Spleen (tissue), 11 donors: Measurements from ENCODE around the gene SPTLC1. TPM values are rescaled to one million over a fixed set of nuclear protein-coding genes. Genes with fewer than 3 reads are reported as not detected.

Source experiments
- DNase-seq: peaks from one replicate; pipeline ENCODE4 v3.0.0-alpha.2; 2020
- H3K27ac ChIP-seq, 8 donors: fragments of 200-600 bp; sonication (generic) in 7 of 8; 1 replicate in 4 of 8; 2 replicates in 4 of 8; pipeline versions ENCODE4 v1.5.0 to v1.8.0; 2016 to 2021; ENCODE audit warnings: inconsistent platforms in 4 of 8, mild to moderate bottlenecking in 4 of 8, moderate library complexity in 1 of 8
- H3K27me3 ChIP-seq, 7 donors: fragments of 200-600 bp; sonication (generic) in 6 of 7; replicated peaks in 1 of 7; 1 replicate in 4 of 7; 2 replicates in 3 of 7; pipeline versions ENCODE4 v1.5.0 to v1.8.0; 2016 to 2021; ENCODE audit warnings: inconsistent platforms in 3 of 7, mild to moderate bottlenecking in 1 of 7
- H3K36me3 ChIP-seq, 6 donors: fragments of 200-600 bp; sonication (generic) in 5 of 6; 1 replicate in 4 of 6; 2 replicates in 2 of 6; pipeline versions ENCODE4 v1.5.0 to v1.8.0; 2016 to 2021; ENCODE audit warnings: inconsistent platforms in 2 of 6
- H3K4me1 ChIP-seq, 6 donors: fragments of 200-600 bp; sonication (generic) in 5 of 6; 1 replicate in 3 of 6; 2 replicates in 3 of 6; pipeline versions ENCODE4 v1.5.0 to v1.8.0; 2016 to 2021; ENCODE audit warnings: inconsistent platforms in 3 of 6
- H3K4me3 ChIP-seq, 8 donors: fragments of 200-600 bp; sonication (generic) in 7 of 8; 1 replicate in 4 of 8; 2 replicates in 4 of 8; pipeline versions ENCODE4 v1.5.0 to v1.8.0; 2016 to 2021; ENCODE audit warnings: inconsistent platforms in 4 of 8, mild to moderate bottlenecking in 4 of 8, moderate library complexity in 2 of 8
- H3K9me3 ChIP-seq, 8 donors: fragments of 200-600 bp; sonication (generic) in 7 of 8; 1 replicate in 4 of 8; 2 replicates in 4 of 8; pipeline versions ENCODE4 v1.5.0 to v1.8.0; 2016 to 2021; ENCODE audit warnings: inconsistent platforms in 4 of 8
- POLR2A ChIP-seq, 3 donors: fragments of 450-650 bp; IDR thresholded peaks; one replicate each; pipeline ENCODE4 v1.5.1; 2017; ENCODE audit warnings: antibody characterized with exemption in 3 of 3, mild to moderate bottlenecking in 1 of 3
- POLR2AphosphoS5 ChIP-seq, 3 donors: sonication (generic); formaldehyde crosslinking; IDR thresholded peaks; one replicate each; pipeline ENCODE4 v1.5.1; 2017; ENCODE audit warnings: antibody characterized with exemption in 3 of 3
- WGBS, 5 donors: extraction: QIAGEN DNeasy Blood & Tissue Kit in 3 of 5; methylation state at CpG; one replicate each; pipeline versions ENCODE4 v1.1.5 to v1.1.7; 2013 to 2018; 5-methylcytosine and 5-hydroxymethylcytosine counted together
- intact Hi-C: fragments of 100-400 bp; cut with DNase I; formaldehyde crosslinking; loops from one replicate; pipeline ENCODE4 v1.15.0; 2023; ENCODE audit warnings: low total_unique reads
- polyA plus RNA-seq, 3 donors: library from polyadenylated mRNA; stranded (reverse); fragments of 200-250 nt; gene quantifications; one replicate each; pipeline ENCODE4 v1.2.1, GENCODE V29; 2013
- total RNA-seq, 7 donors: library from RNA; depleted of rRNA in 3 of 7; stranded (reverse); fragments of >200 nt in 3 of 7; fragmentation: NEBNext Ultra II Directional in 4 of 7; extraction: Animal tissue kit (Norgen Biotek cat#: 25700) in 4 of 7; gene quantifications; one replicate each; pipeline versions ENCODE4 v1.1.0 to v1.2.1, GENCODE V29; 2016 to 2021
- TF ChIP-seq, protein P1 (sequence below), 11 experiments: fragments of 200-600 bp in 7 of 11; fragments of 450-650 bp in 4 of 11; sonication (generic) in 4 of 11; IDR thresholded peaks in 8 of 11; conservative IDR thresholded peaks in 3 of 11; 1 replicate in 7 of 11; 2 replicates in 4 of 11; pipeline versions ENCODE4 v1.4.0 to v1.8.0; 2016 to 2021; ENCODE audit warnings: antibody characterized with exemption in 11 of 11, inconsistent platforms in 4 of 11, mild to moderate bottlenecking in 1 of 11
- donor health status: healthy with polysubstance abuse.
- donor health status: DM: no; HTN: no; CAD: no; lungs with moderate emphysema.
- donor health status: DM: no; HTN: no; CAD: no.
- donor health status: Bipolar disorder and iron deficiency.
- donor health status: healthy.
- donor health status: DM: no; HTN: no; CAD: no.
- donor health status: DM: yes; HTN: yes; CAD: no.

SPTLC1 gene
- total and polyA plus RNA-seq, 10 donors: 15.9 to 75.1 (median 58.4) TPM

DNA sequence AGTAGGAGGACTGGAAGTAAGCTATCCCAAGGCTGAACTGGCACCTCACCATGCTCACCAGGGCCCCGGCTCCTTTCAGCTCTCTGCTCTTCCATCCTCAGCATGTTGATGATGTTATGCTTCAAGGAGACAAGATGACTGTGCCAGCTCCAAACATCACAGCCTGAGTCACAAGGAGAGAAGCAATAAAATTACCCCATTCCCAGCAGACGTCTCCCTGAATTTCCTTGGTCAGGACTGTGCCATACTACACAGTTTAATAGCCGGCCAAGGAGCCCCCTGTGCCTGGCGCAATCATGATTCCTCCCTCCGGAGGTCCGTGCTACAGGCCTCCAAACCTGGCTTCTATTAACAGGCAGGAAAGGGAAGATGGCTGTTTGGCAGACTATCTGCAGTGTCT is 114.0 kb downstream of the SPTLC1 start:
- H3K27me3 ChIP-seq: peaks cover 0 to 9% (median 0%) of the 10 kb centered on the region in 7 donors
- no peaks in the 10 kb centered on the region for H3K4me1 ChIP-seq
- H3K36me3 ChIP-seq: no peaks in the 10 kb centered on the region
- TF ChIP-seq, protein P1, sequence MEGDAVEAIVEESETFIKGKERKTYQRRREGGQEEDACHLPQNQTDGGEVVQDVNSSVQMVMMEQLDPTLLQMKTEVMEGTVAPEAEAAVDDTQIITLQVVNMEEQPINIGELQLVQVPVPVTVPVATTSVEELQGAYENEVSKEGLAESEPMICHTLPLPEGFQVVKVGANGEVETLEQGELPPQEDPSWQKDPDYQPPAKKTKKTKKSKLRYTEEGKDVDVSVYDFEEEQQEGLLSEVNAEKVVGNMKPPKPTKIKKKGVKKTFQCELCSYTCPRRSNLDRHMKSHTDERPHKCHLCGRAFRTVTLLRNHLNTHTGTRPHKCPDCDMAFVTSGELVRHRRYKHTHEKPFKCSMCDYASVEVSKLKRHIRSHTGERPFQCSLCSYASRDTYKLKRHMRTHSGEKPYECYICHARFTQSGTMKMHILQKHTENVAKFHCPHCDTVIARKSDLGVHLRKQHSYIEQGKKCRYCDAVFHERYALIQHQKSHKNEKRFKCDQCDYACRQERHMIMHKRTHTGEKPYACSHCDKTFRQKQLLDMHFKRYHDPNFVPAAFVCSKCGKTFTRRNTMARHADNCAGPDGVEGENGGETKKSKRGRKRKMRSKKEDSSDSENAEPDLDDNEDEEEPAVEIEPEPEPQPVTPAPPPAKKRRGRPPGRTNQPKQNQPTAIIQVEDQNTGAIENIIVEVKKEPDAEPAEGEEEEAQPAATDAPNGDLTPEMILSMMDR (IDR thresholded peaks at IDR 0.05 in 8 of 11, conservative IDR thresholded peaks at IDR 0.05 in 3 of 11): no peak
- TF ChIP-seq POLR2AphosphoS5 (IDR thresholded peaks at IDR 0.05) (no peak), POLR2A (IDR thresholded peaks at IDR 0.05) (no peak)
- H3K9me3 ChIP-seq: no peaks in the 10 kb centered on the region
- no peak overlapping the region for H3K4me3 ChIP-seq
- intact Hi-C loops: no loop called here
- 60 to 84% (median 71%) methylated on average over 6 of the region's 6 CpGs for WGBS, 5 donors
- DNase-seq: no peak
- H3K27ac ChIP-seq: no peak overlapping the region

DNA sequence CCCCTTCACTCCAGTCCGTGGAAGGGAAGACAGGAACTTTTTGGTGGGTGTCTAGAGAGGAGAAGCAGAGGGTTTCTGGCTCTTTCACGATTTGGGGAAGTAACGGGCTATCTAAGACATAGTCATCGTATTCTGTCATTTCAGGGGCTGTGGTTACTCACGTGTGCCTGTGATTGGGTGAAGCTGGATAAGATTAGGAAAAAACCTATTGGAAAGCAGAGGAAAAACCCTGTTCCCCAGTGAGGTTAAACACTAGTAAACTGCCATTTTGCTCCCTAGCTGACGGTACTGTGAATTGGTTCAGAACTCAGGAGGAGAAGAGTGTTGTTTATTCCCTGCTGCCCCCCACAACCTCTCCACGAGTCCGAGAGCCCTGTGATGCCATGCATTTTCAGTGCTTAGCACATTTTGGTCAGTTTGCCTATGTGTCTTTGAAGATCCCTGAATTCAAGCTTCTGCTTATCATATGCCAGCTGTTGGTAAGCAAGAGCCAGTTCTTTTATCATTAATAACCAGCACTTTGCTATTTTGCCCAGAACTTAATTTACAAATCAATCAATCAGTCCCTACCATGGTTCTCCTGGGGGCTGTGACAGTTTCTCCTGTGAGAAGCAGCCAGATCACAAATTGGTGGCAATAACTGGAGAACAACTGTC is 120.1 kb downstream of the SPTLC1 start:
- H3K27me3 ChIP-seq: peaks cover 0 to 11% (median 0%) of the 10 kb centered on the region in 7 donors
- no peak overlapping the region for H3K27ac ChIP-seq
- TF ChIP-seq, protein P1 (IDR thresholded peaks at IDR 0.05 in 8 of 11, conservative IDR thresholded peaks at IDR 0.05 in 3 of 11): no peak
- TF ChIP-seq POLR2AphosphoS5 (IDR thresholded peaks at IDR 0.05) (no peak), POLR2A (IDR thresholded peaks at IDR 0.05) (no peak)
- no peaks in the 10 kb centered on the region for H3K9me3 ChIP-seq
- no peaks in the 10 kb centered on the region for H3K36me3 ChIP-seq
- intact Hi-C loops: no loop called here
- no peaks in the 10 kb centered on the region for H3K4me1 ChIP-seq
- no peak for DNase-seq
- 19 to 35% (median 25%) methylated on average over 8 of the region's 8 CpGs for WGBS, 5 donors
- H3K4me3 ChIP-seq: no peak overlapping the region

DNA sequence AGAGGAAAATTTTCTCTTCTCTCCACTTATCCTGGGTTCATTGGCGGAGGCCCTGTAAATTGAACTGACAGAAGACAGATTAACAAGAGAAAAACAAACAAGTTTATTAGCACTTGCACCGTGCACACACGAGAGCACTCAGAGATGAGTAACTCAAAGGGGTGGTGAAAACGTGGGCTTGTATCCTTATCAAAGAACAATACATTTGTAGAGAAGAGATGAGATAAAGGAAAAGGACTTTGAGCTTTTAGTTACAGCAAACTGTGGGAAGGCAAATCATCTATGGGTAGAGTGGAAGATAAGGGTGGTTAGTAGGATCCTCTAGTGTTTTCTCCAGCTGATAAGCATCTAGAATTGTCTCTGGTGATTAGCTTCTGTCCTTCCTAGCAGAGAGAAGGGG is 120.8 kb downstream of the SPTLC1 start:
- no peaks in the 10 kb centered on the region for H3K4me1 ChIP-seq
- no peak overlapping the region for H3K27ac ChIP-seq
- H3K27me3 ChIP-seq: peaks cover 0 to 12% (median 0%) of the 10 kb centered on the region in 7 donors
- no peaks in the 10 kb centered on the region for H3K9me3 ChIP-seq
- intact Hi-C loops: no loop called here
- 39 to 54% (median 49%) methylated on average over 4 of the region's 4 CpGs for WGBS, 5 donors
- H3K4me3 ChIP-seq: no peak overlapping the region
- no peak for DNase-seq
- TF ChIP-seq POLR2AphosphoS5 (IDR thresholded peaks at IDR 0.05) (no peak), POLR2A (IDR thresholded peaks at IDR 0.05) (no peak)
- TF ChIP-seq, protein P1 (IDR thresholded peaks at IDR 0.05 in 8 of 11, conservative IDR thresholded peaks at IDR 0.05 in 3 of 11): no peak
- no peaks in the 10 kb centered on the region for H3K36me3 ChIP-seq

DNA sequence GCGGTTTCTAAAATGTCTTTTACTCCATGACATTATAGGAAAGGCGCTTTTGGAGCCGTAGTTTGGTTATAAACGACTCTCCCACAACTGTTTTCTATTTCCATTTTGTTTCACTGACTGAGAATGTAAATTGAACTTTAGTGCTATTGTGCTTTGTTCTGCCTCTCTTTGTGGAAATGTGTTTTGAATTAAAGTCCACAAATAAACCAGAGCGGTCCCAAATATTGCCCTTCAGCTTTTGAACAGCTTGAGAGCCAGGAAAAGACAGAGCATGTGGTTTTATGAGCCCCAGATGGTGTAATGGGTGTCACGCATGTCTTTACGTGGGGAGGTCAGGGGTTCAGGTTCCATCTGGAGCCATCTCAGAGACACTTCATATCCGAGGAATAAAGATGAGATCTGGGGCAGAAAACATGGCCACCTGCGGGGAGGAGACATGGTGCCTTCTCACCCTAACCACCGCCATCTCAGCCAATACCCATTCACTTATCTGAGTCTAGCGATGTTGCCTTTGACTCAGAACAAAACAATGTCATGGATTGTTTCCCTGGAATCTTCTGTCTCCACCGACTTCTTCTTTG is 122.7 kb downstream of the SPTLC1 start:
- Histone ChIP-seq H3K27me3 (peaks cover 0 to 21% (median 0%) of the 10 kb centered on the region in 7 donors), H3K9me3 (no peaks in the 10 kb centered on the region), H3K27ac (no peak overlapping the region), H3K36me3 (no peaks in the 10 kb centered on the region), H3K4me3 (no peak overlapping the region), H3K4me1 (no peaks in the 10 kb centered on the region)
- 74 to 86% (median 82%) methylated on average over 12 of the region's 12 CpGs for WGBS, 5 donors
- no peak for TF ChIP-seq POLR2A (IDR thresholded peaks at IDR 0.05)
- TF ChIP-seq, protein P1 (IDR thresholded peaks at IDR 0.05 in 8 of 11, conservative IDR thresholded peaks at IDR 0.05 in 3 of 11): no peak
- no peak for TF ChIP-seq POLR2AphosphoS5 (IDR thresholded peaks at IDR 0.05)
- DNase-seq: no peak
- intact Hi-C loops: no loop called here
